Calu3 (cell line): ENCODE results near the gene RGS18. TPM values are rescaled to one million over a fixed set of nuclear protein-coding genes. Genes with fewer than 3 reads are reported as not detected.
"Not testable (repeated sequence)": the region's sequence is repeated elsewhere in the genome, so short reads cannot be mapped to it uniquely, and the experiment has no call there.

Experiments used
- BruUV-seq: library from RNA; stranded (reverse); fragments of 400-500 nt; replicated peaks from 2 replicates; lab custom pipeline; 2021; lab: Mats Ljungman, UMichigan
- CTCF ChIA-PET: fragments of 300-600 bp; sonication (Branson Sonifier 250); formaldehyde crosslinking; loops from one replicate; lab custom pipeline; 2022; ENCODE audit warnings: antibody characterized with exemption; lab: Charles Lee
- DNase-seq: peaks from one replicate; pipeline ENCODE4 v3.0.0; 2022
- H3K27ac Mint-ChIP-seq: one replicate; pipeline ENCODE4 v1.8.0; 2022; ENCODE audit warnings: mixed read lengths; ENCODE audit not compliant: unreplicated experiment
- H3K27me3 Mint-ChIP-seq: one replicate; pipeline ENCODE4 v1.8.0; 2022; ENCODE audit warnings: mixed read lengths; ENCODE audit not compliant: unreplicated experiment
- H3K36me3 Mint-ChIP-seq: one replicate; pipeline ENCODE4 v1.8.0; 2022; ENCODE audit warnings: mild to moderate bottlenecking, moderate library complexity, mixed read lengths; ENCODE audit not compliant: insufficient read depth, unreplicated experiment
- H3K4me1 Mint-ChIP-seq: one replicate; pipeline ENCODE4 v1.8.0; 2022; ENCODE audit warnings: mild to moderate bottlenecking, low read depth, mixed read lengths; ENCODE audit not compliant: unreplicated experiment
- H3K4me3 Mint-ChIP-seq: one replicate; pipeline ENCODE4 v1.8.0; 2022; ENCODE audit warnings: mild to moderate bottlenecking, low read depth, moderate library complexity, mixed read lengths; ENCODE audit not compliant: unreplicated experiment
- H3K9me3 Mint-ChIP-seq: one replicate; pipeline ENCODE4 v1.8.0; 2022; ENCODE audit warnings: low read depth, mixed read lengths; ENCODE audit not compliant: unreplicated experiment
- CTCF ChIP-seq: fragments of 200-600 bp; IDR thresholded peaks from one replicate; pipeline ENCODE4 v1.8.0; 2022; ENCODE audit warnings: antibody characterized with exemption; ENCODE audit not compliant: unreplicated experiment
- intact Hi-C: fragments of 100-400 bp; cut with micrococcal nuclease; formaldehyde crosslinking; loops from one replicate; pipeline ENCODE4 v1.10.0; 2022; ENCODE audit not compliant: unreplicated experiment
- total RNA-seq: library from RNA; stranded (reverse); gene quantifications from 2 replicates; pipeline ENCODE4 v1.2.3, GENCODE V29; 2022

The RGS18 gene
- total RNA-seq, 1 experiment from 2014 or later: not detected

- Mint-ChIP-seq H3K4me1 (no peaks in the 10 kb centered on the region), H3K36me3 (no peaks in the 10 kb centered on the region), H3K27me3 (no peaks in the 10 kb centered on the region), H3K4me3 (no peak overlapping the region), H3K27ac (no peak overlapping the region), H3K9me3 (no peaks in the 10 kb centered on the region)
- no TSS peak for BruUV-seq
- DNase-seq: no peak
- CTCF ChIA-PET: no interaction called here
- intact Hi-C loops: no loop called here
- no peak for TF ChIP-seq CTCF
These were observed 28.1 kb upstream of the RGS18 start for GRCh38 chr1:192130175-192130574.

GRCh38 chr1:192130865-192131264 is 27.4 kb upstream of the RGS18 start:
- CTCF ChIA-PET, H3K4me1 Mint-ChIP-seq, H3K36me3 Mint-ChIP-seq, H3K4me3 Mint-ChIP-seq, BruUV-seq, H3K27me3 Mint-ChIP-seq, H3K9me3 Mint-ChIP-seq, DNase-seq, H3K27ac Mint-ChIP-seq, intact Hi-C loops: not testable (repeated sequence)

GRCh38 chr1:192131914-192132313 is 26.3 kb upstream of the RGS18 start:
- CTCF ChIA-PET: no interaction called here
- H3K9me3 Mint-ChIP-seq: no peaks in the 10 kb centered on the region
- no peak for DNase-seq
- H3K27me3 Mint-ChIP-seq: no peaks in the 10 kb centered on the region
- no peaks in the 10 kb centered on the region for H3K4me1 Mint-ChIP-seq
- no peak overlapping the region for H3K27ac Mint-ChIP-seq
- no peak overlapping the region for H3K4me3 Mint-ChIP-seq
- H3K36me3 Mint-ChIP-seq: no peaks in the 10 kb centered on the region
- no TSS peak for BruUV-seq
- TF ChIP-seq CTCF: no peak
- intact Hi-C loops: no loop called here

- no peaks in the 10 kb centered on the region for H3K4me1 Mint-ChIP-seq
- no peaks in the 10 kb centered on the region for H3K27me3 Mint-ChIP-seq
- no TSS peak for BruUV-seq
- intact Hi-C loops: no loop called here
- DNase-seq: no peak
- H3K4me3 Mint-ChIP-seq: no peak overlapping the region
- no peaks in the 10 kb centered on the region for H3K9me3 Mint-ChIP-seq
- no peak for TF ChIP-seq CTCF
- H3K27ac Mint-ChIP-seq: no peak overlapping the region
- H3K36me3 Mint-ChIP-seq: no peaks in the 10 kb centered on the region
- CTCF ChIA-PET: no interaction called here
These were observed 24.8 kb upstream of the RGS18 start for GRCh38 chr1:192133350-192133926.

GRCh38 chr1:192140382-192140781 is 17.9 kb upstream of the RGS18 start:
- DNase-seq: no peak
- no peak for TF ChIP-seq CTCF
- BruUV-seq: no TSS peak
- no peak overlapping the region for H3K4me3 Mint-ChIP-seq
- H3K27ac Mint-ChIP-seq: no peak overlapping the region
- H3K9me3 Mint-ChIP-seq: peaks cover 2% of the 10 kb centered on the region
- CTCF ChIA-PET: no interaction called here
- H3K4me1 Mint-ChIP-seq: no peaks in the 10 kb centered on the region
- no peaks in the 10 kb centered on the region for H3K27me3 Mint-ChIP-seq
- intact Hi-C loops: no loop called here
- H3K36me3 Mint-ChIP-seq: no peaks in the 10 kb centered on the region
